ENCODE results near the gene DLGAP4.
A peak's percentile ranks its signal among the peaks of the same experiment; 100 is the strongest.

The DLGAP4 gene

GRCh38 chr20:36478137-36478905 lies 172.2 kb downstream of the DLGAP4 start:
- no peak for DNase-seq

GRCh38 chr20:36479938-36480337 lies 173.8 kb downstream of the DLGAP4 start:
- DNase-seq: no peak

- DNase-seq: no peak
Measured at GRCh38 chr20:36480456-36481048, 174.4 kb downstream of the DLGAP4 start.

- DNase-seq: no peak
Measured at GRCh38 chr20:36481380-36482043, 175.4 kb downstream of the DLGAP4 start.

GRCh38 chr20:36482044-36482473 lies 175.9 kb downstream of the DLGAP4 start:
- no peak for DNase-seq

GRCh38 chr20:36483209-36483918 lies 177.2 kb downstream of the DLGAP4 start:
- DNase-seq: no peak

GRCh38 chr20:36483919-36484808 lies 178.0 kb downstream of the DLGAP4 start:
- no peak for DNase-seq

GRCh38 chr20:36485286-36485685 lies 179.1 kb downstream of the DLGAP4 start:
- DNase-seq: no peak

GRCh38 chr20:36487069-36487468 lies 180.9 kb downstream of the DLGAP4 start:
- no peak for DNase-seq

GRCh38 chr20:36490191-36490590 lies 184.1 kb downstream of the DLGAP4 start:
- DNase-seq: no peak

- peak; percentile 15 to 38 for DNase-seq
Measured at GRCh38 chr20:36491901-36492617, 185.9 kb downstream of the DLGAP4 start.

- no peak for DNase-seq
Measured at GRCh38 chr20:36493051-36493800, 187.1 kb downstream of the DLGAP4 start.

GRCh38 chr20:36493801-36494114 lies 187.6 kb downstream of the DLGAP4 start:
- no peak for DNase-seq

- no peak for DNase-seq
Measured at GRCh38 chr20:36496707-36497669, 190.8 kb downstream of the DLGAP4 start.

GRCh38 chr20:36497856-36498255 lies 191.7 kb downstream of the DLGAP4 start:
- DNase-seq: no peak

- no peak for DNase-seq
Measured at GRCh38 chr20:36498386-36499179, 192.4 kb downstream of the DLGAP4 start.

- DNase-seq: no peak
Measured at GRCh38 chr20:36499211-36499610, 193.1 kb downstream of the DLGAP4 start.

- no peak for DNase-seq
Measured at GRCh38 chr20:36499723-36500501, 193.8 kb downstream of the DLGAP4 start.
